GM12892 (cell line): ENCODE results near the gene SV2C. TPM values are rescaled to one million over a fixed set of nuclear protein-coding genes. Genes with fewer than 3 reads are reported as not detected.
"Not testable (repeated sequence)": the region's sequence is repeated elsewhere in the genome, so short reads cannot be mapped to it uniquely, and the experiment has no call there.

Experiments used
- DNase-seq: peaks from one replicate; pipeline ENCODE4 v3.0.0; 2011; ENCODE audit not compliant: insufficient read length
- FAIRE-seq: peaks from 2 replicates; lab custom pipeline; 2011; peaks lifted over from hg19 to GRCh38; lab: Jason Lieb, UNC
- POLR2A ChIP-seq: IDR thresholded peaks from 2 replicates; pipeline ENCODE4 v1.6.1; 2011; ENCODE audit warnings: low read depth, low read length, control low read depth
- POLR2AphosphoS5 ChIP-seq: IDR thresholded peaks from 2 replicates; pipeline ENCODE4 v1.6.1; 2011; ENCODE audit warnings: low read depth, low read length, control low read depth
- TAF1 ChIP-seq: IDR thresholded peaks from 2 replicates; pipeline ENCODE4 v1.6.1; 2011; ENCODE audit warnings: low read depth, mild to moderate bottlenecking, control low read depth, low read length, borderline replicate concordance
- polyA plus RNA-seq: library from polyadenylated mRNA; unstranded; fragments of >200 nt; gene quantifications from one replicate; pipeline ENCODE4 v1.2.1, GENCODE V29; 2012; ENCODE audit warnings: missing spikeins, inconsistent platforms; ENCODE audit not compliant: missing spikeins

Gene SV2C, protein sequence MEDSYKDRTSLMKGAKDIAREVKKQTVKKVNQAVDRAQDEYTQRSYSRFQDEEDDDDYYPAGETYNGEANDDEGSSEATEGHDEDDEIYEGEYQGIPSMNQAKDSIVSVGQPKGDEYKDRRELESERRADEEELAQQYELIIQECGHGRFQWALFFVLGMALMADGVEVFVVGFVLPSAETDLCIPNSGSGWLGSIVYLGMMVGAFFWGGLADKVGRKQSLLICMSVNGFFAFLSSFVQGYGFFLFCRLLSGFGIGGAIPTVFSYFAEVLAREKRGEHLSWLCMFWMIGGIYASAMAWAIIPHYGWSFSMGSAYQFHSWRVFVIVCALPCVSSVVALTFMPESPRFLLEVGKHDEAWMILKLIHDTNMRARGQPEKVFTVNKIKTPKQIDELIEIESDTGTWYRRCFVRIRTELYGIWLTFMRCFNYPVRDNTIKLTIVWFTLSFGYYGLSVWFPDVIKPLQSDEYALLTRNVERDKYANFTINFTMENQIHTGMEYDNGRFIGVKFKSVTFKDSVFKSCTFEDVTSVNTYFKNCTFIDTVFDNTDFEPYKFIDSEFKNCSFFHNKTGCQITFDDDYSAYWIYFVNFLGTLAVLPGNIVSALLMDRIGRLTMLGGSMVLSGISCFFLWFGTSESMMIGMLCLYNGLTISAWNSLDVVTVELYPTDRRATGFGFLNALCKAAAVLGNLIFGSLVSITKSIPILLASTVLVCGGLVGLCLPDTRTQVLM
- polyA plus RNA-seq: not detected

DNA sequence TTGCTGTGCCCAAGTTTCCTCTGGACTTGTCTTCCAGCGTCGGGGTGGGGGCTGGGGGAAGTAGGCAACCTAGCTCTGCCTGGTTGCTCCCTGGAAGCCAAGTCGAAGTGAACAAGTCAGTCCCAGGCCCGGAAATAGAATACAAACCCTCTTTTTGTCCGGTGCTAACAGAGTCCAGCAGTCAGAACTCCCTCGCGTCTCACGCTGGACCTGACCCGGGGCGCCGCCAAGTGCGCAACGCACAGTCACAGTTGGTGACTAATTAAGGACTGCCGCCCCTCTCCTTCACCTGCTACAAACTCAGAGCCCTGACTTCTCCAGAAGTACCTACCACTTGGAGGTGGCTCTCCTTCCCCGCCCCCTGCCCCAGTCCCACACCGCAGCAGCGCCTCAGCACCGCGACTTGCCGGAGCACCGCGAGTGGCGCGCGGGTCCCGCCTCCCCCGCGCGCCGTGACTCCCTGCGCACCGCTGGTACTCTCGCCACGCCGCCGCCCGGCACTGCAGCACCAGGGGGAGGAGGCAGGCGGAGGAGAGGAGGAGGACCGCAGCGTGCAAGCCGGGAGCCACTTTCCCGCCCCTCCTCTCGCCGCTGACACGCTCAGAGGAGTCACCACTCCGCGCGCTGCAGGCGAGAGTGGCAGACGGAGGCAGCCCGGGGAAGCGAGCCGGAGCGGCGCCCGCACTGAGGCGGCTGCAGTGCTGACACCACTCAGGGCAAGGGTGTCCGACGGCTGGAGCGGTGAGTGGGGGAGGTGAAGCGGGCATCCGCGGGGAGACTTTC, at the start of gene SV2C:
Gene SV2C, plus strand, starts transcription at position 612 of the 783 bp plus-strand sequence. CDS start 48,368 bp downstream, outside the sequence.
- DNase-seq (peak; percentile 30), FAIRE-seq (no peak)
- TF ChIP-seq POLR2A: no peak
- no peak for TF ChIP-seq TAF1
- TF ChIP-seq POLR2AphosphoS5: no peak

- not testable (repeated sequence) for FAIRE-seq, DNase-seq
Measured at GRCh38 chr5:76037736-76038151, 45.4 kb upstream of the SV2C start.

GRCh38 chr5:76038212-76038611, 45.0 kb upstream of the SV2C start:
- TF ChIP-seq POLR2A: no peak
- TF ChIP-seq TAF1: no peak
- TF ChIP-seq POLR2AphosphoS5: no peak
- no peak for FAIRE-seq

DNA sequence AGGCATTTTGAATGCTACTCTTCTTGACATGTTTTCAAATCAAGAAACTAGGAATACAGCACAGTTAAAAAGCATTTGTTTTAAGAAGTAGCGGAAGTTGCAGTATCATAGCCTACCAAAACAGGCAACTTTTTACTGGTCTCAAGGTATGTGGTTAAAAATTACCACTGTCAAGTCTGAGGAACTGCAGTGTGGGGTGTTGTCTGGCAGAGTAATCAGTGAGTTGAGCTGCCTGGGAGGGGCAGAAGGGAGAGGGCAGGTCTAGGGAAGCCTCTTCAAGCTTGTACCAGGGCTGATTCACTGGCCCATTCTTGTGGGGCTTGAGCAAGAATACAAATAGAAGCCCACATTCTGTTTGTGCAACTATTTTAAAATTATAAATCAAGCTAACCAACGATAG, 42.4 kb upstream of the SV2C start:
- no peak for TF ChIP-seq POLR2AphosphoS5
- no peak for TF ChIP-seq TAF1
- no peak for TF ChIP-seq POLR2A
- no peak for FAIRE-seq
- no peak for DNase-seq

More at GRCh38 chr5:76038212-76038611, 45.0 kb upstream of the SV2C start:
- no peak for DNase-seq

GRCh38 chr5:76041863-76042262, 41.3 kb upstream of the SV2C start:
- TF ChIP-seq POLR2AphosphoS5 (no peak), TAF1 (no peak), POLR2A (no peak)
- FAIRE-seq (peak; percentile 14), DNase-seq (no peak)

DNA sequence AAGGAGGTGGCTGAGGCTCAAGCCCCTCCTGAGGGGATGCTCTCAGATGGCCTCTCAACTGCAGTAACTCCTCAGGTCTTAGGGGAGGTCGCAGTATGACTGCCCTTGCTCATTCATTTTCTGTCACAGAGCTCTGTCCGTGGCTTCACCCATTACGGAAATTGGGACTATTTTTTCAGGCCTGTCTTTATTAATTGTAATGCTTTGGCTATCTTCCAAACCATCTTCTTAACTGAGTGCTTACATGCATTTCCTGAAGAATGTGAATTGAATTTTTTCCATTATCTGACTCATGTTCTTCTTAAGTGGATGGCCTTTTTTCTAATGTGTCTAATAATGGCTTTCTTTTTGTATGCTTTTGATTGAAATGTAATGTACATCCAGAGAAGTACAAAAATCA, 36.4 kb upstream of the SV2C start:
- TF ChIP-seq POLR2AphosphoS5: no peak
- TF ChIP-seq TAF1: no peak
- TF ChIP-seq POLR2A: no peak
- no peak for DNase-seq
- FAIRE-seq: no peak

GRCh38 chr5:76050134-76050533, 33.0 kb upstream of the SV2C start:
- FAIRE-seq (no peak), DNase-seq (no peak)
- TF ChIP-seq POLR2A: no peak
- TF ChIP-seq POLR2AphosphoS5: no peak
- no peak for TF ChIP-seq TAF1

- FAIRE-seq (no peak), DNase-seq (no peak)
- TF ChIP-seq POLR2AphosphoS5 (no peak), TAF1 (no peak)
Measured at GRCh38 chr5:76062502-76063041, 20.6 kb upstream of the SV2C start.

DNA sequence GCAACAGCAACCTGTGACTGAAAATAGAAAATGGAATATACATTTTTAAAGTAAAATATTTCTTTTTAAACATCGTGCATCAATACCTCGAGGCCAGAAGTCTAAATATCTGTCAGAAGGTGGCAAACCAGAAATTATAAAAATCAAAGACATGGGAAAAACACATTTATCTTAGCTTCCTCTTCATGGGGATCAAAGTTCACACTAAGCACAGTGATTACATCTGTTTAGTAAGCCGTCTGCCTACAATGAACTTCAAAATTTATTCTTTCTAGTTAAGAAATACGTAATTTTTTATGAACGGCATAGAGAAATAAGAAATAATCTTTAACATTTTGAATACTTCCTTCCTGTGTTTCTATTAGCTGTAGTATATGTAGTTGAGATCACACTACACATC, 17.9 kb upstream of the SV2C start:
- TF ChIP-seq POLR2AphosphoS5 (no peak), TAF1 (no peak), POLR2A (no peak)
- FAIRE-seq: no peak
- no peak for DNase-seq

DNA sequence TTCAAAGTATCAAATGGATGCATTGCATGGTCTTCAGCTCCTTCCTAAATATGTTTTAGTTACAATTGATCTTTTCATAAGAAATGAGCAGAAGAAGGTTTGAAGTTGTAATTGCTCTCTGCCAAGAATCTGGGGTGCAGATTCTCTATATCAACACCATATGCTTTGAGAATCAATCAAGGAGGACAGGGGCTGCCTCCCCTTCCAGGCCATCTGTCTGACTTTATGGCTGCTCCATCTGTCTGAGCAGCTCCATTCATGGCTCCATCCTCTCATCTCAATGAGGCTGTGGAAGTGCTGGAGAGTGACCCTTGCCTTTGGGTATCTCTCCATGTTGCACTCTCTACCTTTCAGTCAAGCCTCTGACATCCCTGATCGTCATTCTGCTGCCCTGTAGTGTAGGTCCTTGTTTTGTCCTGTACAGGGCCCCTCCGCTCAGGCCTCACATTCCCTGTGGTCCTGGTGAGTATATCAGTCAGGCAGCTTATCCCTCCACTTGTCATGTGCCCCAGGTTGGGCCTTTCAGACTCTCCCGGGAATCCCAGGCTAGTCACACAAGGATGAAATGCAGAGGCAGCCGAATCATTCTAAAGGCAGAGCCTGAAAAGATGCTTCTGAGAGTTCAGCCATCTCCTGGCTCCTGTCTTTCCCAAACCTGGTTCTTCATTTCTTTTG, 14.0 kb upstream of the SV2C start:
- FAIRE-seq: no peak
- TF ChIP-seq POLR2A (no peak), POLR2AphosphoS5 (no peak), TAF1 (no peak)
- no peak for DNase-seq

GRCh38 chr5:76074487-76075065, 8.6 kb upstream of the SV2C start:
- no peak for FAIRE-seq
- TF ChIP-seq POLR2AphosphoS5 (no peak), TAF1 (no peak), POLR2A (no peak)
- no peak for DNase-seq
